HFF-Myc (cell line): ENCODE results near the gene MDC1.
A peak's percentile ranks its signal among the peaks of the same experiment; 100 is the strongest.
"Not testable (repeated sequence)": the region's sequence is repeated elsewhere in the genome, so short reads cannot be mapped to it uniquely, and the experiment has no call there.

ENCODE experiments used
- DNase-seq: peaks from one replicate; pipeline ENCODE4 v3.0.0-alpha.2; 2011; ENCODE audit warnings: low read depth; ENCODE audit errors: extremely low read depth
- H3K4me3 ChIP-seq: replicated peaks from 2 replicates; pipeline ENCODE4 v1.5.1; 2011; ENCODE audit warnings: low read depth, mild to moderate bottlenecking, control low read depth, low read length
- CTCF ChIP-seq: IDR thresholded peaks from 2 replicates; pipeline ENCODE4 v1.5.1; 2012; ENCODE audit warnings: mild to moderate bottlenecking, low read depth, low read length, control low read depth; ENCODE audit errors: missing control alignments

MDC1 gene

GRCh38 chr6:30720738-30721197 is 3.7 kb upstream of the MDC1 start:
- TF ChIP-seq CTCF: no peak
- DNase-seq: no peak
- H3K4me3 ChIP-seq: peak overlapping the region; percentile 98

- TF ChIP-seq CTCF: no peak
- peak within 1 kb of the TSS; percentile 98 for H3K4me3 ChIP-seq
- DNase-seq: peak; percentile 97
Measured at GRCh38 chr6:30719791-30720737, 3.0 kb upstream of the MDC1 start, which contains the start of gene TUBB. TSS of gene TUBB (plus strand) at chr6:30720352. CDS start at chr6:30720507, 155 bp downstream.

GRCh38 chr6:30719356-30719755 is 2.3 kb upstream of the MDC1 start:
- no peak for DNase-seq

GRCh38 chr6:30717845-30718720 is 1.0 kb upstream of the MDC1 start:
- not testable (repeated sequence) for DNase-seq
- peak overlapping the region; percentile 38 for H3K4me3 ChIP-seq

More at GRCh38 chr6:30719356-30719755, 2.3 kb upstream of the MDC1 start:
- TF ChIP-seq CTCF: no peak
- H3K4me3 ChIP-seq: peak overlapping the region; percentile 98

GRCh38 chr6:30716879-30717128 is 277 bp downstream of the MDC1 start:
- H3K4me3 ChIP-seq: peak overlapping the region; percentile 62
- DNase-seq: no peak
- TF ChIP-seq CTCF: no peak

GRCh38 chr6:30714263-30714662 is 2.8 kb downstream of the MDC1 start:
- no peak overlapping the region for H3K4me3 ChIP-seq
- no peak for TF ChIP-seq CTCF
- no peak for DNase-seq

- H3K4me3 ChIP-seq: no peak overlapping the region
- no peak for DNase-seq
- no peak for TF ChIP-seq CTCF
Measured at GRCh38 chr6:30712441-30712945, 4.6 kb downstream of the MDC1 start.
